HG03558 (cell line): Measurements from ENCODE around the gene FABP3.

Experiments
- ATAC-seq: cut with Tn5 transposase; IDR thresholded peaks from one replicate; pipeline ENCODE4 v1.9.1; 2021; ENCODE audit warnings: moderate number of reproducible peaks; ENCODE audit not compliant: unreplicated experiment; ENCODE audit errors: extremely low read depth

The FABP3 gene

DNA sequence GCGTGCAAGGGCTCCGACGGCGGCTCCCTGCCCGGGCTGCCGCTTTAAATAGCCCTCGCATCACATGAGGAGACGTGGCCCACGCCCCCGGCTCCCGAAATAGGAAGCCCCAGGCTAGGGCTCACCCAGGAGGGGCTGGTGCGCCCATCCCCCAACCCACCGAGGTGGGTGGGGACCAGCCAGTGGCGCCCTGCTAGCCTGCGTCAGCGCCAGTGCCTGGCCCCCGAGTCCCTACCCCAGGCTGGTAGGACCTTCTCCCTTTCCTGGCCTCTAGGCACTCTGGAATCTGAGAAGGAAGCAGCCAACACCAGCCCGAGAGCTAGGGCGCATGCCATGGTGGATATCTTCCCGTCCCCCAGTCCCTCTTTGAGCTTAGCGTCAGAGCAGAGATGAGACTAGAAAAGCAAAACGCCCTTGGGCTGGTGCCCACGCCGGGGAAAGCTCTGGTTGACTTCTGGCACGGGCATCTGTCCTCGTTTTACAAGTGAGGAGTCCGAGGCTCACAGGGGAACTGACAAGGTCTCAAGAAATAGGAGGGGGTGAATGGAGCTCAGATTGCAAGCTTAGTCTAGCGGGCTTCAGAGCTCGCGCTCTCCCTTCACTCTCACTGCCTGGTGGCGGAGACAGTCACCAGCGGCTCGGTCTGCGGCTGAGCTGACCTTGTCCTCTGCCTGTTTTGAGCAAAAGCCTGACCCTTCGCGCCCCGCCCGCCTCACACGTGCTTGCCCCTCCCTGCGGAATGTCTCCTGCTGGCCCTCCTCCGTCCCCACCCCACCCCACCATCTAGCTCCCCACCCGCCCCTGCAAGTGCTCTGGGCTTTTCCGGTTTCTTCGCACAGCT is at the start of gene FABP3:
Gene FABP3 (minus strand): TSS at position 21 of the 841 bp plus-strand sequence. CDS start 62 bp downstream, outside the sequence.
- ATAC-seq, result no peak

DNA sequence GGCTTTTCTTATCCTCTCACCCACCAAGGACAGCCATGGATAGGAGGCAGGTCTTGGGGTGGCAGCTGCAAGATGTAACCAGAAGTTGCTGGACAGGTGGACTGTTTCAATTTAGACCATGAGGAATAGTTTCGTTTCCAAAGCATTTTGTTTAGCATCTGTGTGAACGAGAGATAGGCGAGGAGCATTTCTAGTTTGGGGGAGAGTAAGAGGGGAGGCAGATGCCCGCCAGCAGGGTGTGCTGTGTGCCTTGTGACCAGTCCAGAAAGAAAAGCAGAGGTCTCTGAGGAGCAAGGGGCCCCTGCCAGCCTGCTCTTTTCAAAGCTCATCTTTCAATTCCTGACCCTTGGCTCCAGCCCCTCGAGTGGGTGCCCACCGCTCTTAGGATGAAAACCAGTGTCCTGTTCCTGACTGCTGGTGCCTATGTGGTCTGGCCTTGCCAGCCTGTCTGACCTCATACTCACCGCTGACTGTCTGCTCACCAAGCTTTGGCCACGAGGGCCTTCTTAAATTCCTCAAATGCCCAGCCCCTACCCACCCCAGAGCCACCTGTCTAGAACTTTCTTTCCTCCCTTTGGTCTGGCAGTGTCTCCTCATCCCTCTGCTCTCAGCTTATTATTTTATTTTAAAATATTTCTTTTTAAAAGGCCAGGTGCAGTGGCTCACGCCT is 48.6 kb upstream of the FABP3 start:
- ATAC-seq, result no peak

GRCh38 chr1:31420716-31421115 is 47.8 kb upstream of the FABP3 start:
- ATAC-seq, result no peak

DNA sequence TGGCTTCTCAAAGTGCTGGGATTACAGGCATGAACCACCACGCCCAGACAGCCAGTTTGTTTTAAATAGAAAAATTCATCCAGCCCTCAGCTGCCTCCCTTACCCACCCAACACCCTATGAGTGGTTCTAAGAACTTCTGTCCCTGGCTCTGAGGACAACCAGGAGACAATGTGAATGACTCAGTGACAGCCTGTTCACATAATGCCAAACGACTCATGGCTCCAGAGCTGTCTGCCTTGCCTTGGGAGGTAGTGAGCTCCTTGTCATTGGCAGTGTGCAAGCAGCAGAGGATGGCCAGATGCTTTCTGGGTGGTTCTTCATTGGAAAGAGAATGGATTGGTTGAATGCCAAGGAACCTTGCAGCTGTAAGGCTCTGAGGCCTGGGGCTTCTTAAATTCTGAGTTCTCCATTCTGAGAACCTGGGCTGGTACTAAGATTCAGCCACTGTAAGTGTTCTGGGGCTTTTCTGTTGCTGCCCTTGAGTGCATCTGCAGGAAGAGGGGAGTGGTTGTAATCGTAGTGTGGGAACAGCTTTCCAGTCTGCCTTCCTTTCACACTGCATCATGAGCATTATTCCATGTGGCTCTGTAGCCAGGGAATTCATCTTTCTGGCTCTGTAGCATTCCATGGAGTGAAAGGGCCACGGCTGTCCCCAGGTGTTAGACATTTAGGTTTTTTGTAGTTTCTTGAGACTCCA is 45.9 kb upstream of the FABP3 start:
- ATAC-seq, result no peak

- ATAC-seq, result no peak
Observed at GRCh38 chr1:31417148-31417547, 44.3 kb upstream of the FABP3 start.

DNA sequence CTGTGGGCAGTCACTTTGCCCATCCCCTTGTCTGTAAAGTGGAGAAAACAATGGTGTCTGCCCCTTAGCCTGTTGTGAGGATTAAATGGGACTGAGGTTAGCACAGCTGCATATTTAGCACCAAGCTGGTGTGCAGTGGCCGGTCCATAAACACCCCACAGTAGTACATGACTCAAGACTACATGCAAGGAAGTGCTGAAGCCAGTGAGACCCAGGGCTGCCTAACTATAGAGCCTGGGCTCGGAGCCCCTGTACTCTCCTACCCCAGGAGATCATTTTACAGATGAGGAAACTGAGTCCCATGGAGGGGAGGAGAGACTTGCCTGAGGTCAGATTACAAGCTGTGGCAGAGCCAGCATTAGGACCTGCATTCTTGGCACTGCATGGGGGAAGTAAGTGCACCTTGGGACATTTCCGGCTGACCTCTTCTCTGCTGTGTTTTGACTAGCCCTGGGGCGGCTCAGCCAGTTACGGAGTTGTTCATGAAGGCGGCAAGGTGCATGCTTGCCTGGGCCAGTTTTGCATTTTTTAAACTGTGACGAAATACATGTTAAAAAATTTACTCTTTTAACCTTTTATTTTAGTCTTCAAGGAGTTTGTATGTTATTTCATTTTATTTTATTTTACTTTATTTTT is 43.3 kb upstream of the FABP3 start:
- no peak for ATAC-seq

DNA sequence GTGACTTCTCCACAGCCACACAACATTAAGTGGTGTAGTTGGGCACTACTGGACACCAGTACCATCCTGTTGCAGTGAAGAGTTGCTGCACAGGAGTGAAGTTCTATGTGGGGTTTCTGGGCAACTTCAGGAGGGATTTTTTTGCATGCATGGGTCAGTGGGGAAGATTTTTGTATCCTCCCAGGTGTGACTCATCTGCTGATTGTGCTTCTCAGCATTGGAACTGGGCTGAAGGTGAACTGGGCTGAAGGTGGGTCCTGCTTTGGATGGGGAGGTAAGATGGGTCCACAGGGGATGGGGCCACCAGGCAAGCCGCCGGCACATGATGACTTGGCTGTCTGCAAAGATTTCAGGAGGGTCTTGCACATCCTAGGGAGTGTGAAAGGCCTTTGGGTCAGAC is 42.8 kb upstream of the FABP3 start:
- no peak for ATAC-seq

DNA sequence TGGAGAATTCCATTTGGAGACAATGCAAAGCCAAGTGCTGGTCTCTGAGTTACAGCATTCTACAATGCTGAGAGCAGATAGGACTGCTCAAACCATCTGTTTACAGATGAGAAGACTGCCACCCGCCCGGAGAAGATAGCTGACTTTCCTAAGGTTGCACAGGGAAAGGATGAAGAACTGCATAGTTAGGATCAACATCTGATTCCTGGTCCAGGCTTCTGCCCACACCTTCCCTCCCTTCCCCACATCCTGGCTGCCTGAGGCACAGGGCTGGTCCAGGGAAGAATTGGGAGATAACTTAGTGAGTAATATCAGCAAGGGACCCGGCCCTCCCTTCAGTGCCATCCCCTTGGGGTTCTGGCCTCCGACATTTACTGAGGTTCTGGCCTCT is 42.1 kb upstream of the FABP3 start:
- ATAC-seq, result no peak

DNA sequence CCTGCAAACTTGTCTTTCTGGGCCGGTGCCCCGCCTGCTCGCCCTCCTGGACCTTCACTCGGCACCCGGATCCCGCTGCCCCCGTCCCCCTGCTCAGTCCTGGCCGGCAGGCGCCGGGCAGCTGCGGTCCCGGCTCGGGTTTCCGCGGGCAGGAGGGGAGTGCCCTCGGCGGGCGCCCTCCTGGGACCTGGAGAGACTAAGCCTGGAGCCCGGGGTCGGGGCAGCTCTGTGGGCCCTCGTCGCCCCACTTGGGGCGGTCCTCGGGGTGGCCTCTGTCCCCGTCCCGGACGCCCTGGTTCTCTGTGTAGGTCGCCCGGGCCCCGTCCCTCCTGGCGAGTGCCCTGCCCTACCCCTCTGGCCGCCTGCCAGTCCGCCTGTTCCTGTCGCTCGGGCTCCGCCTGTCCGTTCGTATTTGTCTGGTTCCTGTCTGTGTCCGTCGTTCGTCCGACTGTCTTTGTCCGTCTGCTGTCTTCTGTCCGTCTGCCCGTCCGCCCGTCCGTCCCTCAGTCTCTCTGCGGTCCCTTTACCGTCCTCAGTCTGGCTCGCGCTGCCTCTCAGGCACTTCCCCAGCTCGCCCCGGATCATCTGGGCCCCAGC is 40.6 kb upstream of the FABP3 start:
- no peak for ATAC-seq

DNA sequence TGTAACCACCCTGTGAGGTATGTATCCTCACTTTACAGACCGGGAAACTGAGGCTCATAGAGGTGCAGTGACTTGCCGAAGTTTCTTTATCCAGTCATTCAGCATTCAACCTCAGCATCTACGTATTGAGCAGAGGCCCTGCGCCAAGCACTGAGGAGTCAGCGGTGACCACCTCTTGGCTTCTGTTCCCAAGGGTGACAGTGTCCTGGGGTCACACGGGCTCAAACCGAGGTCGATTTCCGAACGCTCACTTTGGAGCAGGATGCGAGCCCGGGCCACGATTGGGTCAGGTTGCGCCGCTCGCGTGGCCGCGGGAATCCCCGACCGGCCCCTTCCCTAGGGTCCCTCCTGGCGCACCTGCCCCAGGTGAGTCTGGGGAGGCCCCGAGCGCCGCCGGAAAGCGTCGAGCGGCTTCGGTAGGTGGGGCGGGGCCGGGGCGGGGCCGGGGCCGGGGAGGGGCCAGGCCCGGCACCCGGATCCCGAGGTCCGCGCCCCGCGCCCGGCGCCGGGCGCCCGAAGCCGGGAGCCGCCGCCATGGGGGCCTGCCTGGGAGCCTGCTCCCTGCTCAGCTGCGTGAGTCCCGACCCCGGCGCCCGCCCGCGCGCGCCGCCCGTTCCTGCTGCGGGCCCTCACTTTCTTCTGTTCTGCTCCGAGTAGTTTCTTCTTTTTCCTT is 40.0 kb upstream of the FABP3 start, which contains the start of gene SERINC2:
Gene SERINC2 (plus strand): TSS at position 482 of the 673 bp plus-strand sequence. CDS start 53 bp downstream, at position 535.
- ATAC-seq, result no peak

- ATAC-seq, result no peak
Observed at GRCh38 chr1:31412205-31412604, 39.3 kb upstream of the FABP3 start.

- ATAC-seq, result no peak
Observed at GRCh38 chr1:31410871-31411270, 38.0 kb upstream of the FABP3 start.

DNA sequence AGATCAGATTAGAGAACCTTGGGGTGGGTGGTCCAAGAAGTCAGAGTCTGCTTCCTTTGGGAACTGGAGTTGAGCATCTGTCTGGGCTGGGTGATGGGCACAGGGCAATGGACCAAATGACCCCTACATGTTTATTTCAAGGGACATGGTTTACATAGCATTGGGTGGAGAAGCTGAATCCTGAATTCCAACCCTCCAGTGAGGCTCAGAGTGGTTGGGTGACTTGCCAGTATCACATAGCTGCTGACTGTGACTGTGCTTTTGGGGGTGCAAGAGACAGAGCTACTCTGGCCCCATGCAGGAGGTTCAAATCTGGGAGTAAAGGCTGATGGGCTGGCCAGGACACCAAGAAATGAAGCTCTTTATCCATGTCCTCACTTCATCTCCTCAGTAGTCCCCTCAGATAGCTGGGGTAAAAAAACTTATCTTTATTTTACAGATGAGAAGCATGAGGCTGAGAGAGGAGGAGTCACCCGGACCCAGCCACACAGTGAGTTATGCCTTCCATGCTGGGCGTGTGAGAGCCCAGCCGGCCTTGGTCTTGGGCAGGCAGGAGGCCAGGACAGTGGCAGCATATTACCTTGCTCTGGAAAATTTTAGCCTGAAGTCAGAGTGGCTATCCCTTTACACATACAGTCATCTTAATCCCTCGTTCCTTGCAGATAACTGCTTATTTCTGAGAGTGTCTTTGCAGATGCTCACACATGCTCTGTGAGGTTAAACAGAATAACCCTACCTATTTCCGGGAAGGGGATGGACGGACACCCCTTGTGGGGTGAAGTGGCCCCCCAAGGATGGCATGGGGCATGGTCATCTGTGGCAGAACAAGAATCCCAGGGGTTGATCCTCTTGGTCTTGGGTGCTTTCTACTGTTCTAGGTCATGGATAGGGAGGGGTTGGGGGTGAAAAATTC is 37.3 kb upstream of the FABP3 start:
- ATAC-seq, result no peak

DNA sequence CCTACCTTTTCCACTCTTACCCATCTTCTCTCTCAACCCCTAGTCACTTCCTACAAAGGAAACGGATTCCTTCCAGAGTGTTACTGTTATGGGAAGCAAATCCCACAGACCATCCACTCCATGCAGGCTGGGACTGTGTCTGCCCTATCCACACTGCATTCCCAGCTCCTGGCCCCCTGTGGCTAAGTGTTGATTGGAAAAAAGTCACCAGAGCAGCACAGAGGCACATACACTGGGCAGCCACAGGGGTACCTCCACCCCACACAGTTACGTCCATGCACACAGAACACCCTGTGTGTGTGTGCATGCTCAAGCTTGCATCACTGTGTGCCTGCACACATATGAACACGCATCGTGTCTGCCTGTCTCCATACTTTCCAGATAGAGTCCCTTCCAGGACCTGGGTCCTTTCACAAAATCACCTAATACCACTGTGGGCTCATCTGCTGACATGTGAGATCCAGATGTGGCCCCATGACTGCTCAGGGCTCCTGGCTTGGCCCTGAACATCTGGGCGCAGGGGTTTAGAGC is 36.0 kb upstream of the FABP3 start:
- ATAC-seq, result no peak

- no peak for ATAC-seq
Observed at GRCh38 chr1:31407029-31407626, 34.3 kb upstream of the FABP3 start.

GRCh38 chr1:31405578-31406245 is 32.8 kb upstream of the FABP3 start:
- no peak for ATAC-seq

DNA sequence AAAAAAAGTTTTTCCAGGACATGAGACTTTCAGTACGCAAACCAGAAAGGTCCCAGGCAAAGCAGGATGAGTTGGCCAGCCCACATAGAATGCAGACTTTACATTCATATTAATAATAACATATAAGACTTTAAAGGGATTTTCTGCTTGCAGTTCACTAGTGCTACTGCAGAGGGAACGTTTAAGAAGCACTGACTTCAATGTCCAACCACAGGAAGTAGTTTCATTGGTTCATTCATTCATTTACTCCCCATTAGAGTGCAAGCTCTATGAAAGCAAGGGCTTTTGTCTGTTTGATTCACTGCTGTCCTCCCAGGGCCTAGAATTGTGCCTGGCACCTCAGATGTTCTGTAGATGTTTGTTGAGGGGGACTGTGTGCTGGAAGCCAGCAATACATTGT is 28.4 kb upstream of the FABP3 start:
- ATAC-seq, result no peak
